ENCODE measurements around the gene AHSA1. TPM values are rescaled to one million over a fixed set of nuclear protein-coding genes. Genes with fewer than 3 reads are reported as not detected.

Gene AHSA1
- total RNA-seq, 1 experiment from 2014 or later, result 674 TPM

DNA sequence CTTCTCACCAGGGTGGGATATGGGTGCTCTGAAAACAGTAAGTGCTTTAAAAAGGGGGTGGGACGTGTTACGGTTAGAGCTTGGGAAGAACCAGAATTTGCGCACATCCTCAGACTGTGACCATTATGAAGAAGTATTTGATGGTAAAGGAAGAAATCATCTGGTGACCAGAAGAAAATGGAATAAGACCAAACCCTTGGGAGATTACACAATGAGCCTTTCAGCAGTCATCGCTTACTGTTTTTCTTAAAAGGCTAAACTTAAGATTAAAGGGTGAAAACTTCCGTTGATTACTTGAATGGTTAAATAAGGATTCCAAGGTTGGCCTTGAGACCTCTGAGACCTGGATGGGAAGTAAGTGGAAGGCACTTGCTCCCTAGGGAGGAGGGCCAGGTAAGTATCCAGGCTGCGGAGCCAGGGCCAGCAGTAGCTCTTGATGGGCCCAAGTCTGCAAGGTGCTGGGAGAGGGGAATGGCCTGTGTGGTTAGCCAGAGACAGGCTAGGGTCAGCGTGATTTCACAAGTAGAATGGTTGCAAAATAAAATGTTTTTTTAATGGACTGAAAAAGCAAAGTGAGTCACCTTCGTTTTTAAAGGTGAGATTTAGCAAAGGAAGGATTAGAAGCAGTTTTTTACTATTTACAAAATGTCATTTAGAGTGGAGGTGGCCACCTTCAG, 53.7 kb downstream of the AHSA1 start:
- POLR2A ChIA-PET (ENCODE audit: unreplicated experiment), result no interaction called here
- intact Hi-C loops (cut with micrococcal nuclease; ENCODE audit: unreplicated experiment), result no loop called here
- H3K9me3 ChIP-seq (ENCODE audit: insufficient read depth, low read depth), result no peaks in the 10 kb centered on the region
- no peak overlapping the region for H3K27ac ChIP-seq
- CTCF ChIA-PET, result no interaction called here
- H2AFZ ChIP-seq, result no peak overlapping the region
- BruUV-seq (replicated peaks), result no TSS peak
- H3F3A ChIP-seq (ENCODE audit: insufficient read depth, low read depth), result peaks cover 42% of the 10 kb centered on the region
- H3K4me3 ChIP-seq, result no peak overlapping the region
- H4K20me1 ChIP-seq (ENCODE audit: insufficient read depth), result no peaks in the 10 kb centered on the region
- TF ChIP-seq CTCF (conservative IDR thresholded peaks at IDR 0.05), result no peak
- TF ChIP-seq EZH2 (IDR thresholded peaks at IDR 0.05; ENCODE audit: low read depth), result no peak
- H3K79me2 ChIP-seq (ENCODE audit: low read depth), result no peaks in the 10 kb centered on the region
- peaks cover 22% of the 10 kb centered on the region for H3K4me1 ChIP-seq (replicated peaks; ENCODE audit: insufficient read depth)
- no peak overlapping the region for H3K4me2 ChIP-seq
- H3K27me3 ChIP-seq (ENCODE audit: insufficient read depth, low read depth), result no peaks in the 10 kb centered on the region
- H3K9me2 ChIP-seq (ENCODE audit: insufficient read depth), result no peaks in the 10 kb centered on the region
- no peak for DNase-seq
- peaks cover 25% of the 10 kb centered on the region for H3K36me3 ChIP-seq (ENCODE audit: low read depth)

DNA sequence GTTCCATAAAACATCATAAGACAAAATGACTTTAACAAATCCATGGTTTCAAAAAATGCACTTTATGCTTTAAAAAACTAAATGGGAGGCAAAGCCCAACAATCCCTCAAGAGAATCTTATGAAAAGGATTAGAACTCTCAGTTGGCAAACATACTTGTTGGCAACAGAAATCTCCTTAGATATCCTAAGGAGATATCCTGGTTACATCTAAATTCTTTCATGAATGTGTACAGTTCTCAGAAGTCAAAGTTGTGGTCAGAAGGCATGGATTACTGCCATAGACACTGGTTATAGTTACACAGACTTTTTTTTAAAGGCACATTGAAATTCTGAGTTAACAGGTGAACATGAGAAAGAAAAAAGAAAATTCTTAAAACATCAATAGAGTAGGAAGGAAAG, 58.2 kb downstream of the AHSA1 start:
- intact Hi-C loops (cut with micrococcal nuclease; ENCODE audit: unreplicated experiment), result no loop called here
- Histone ChIP-seq H3K79me2 (ENCODE audit: low read depth) (no peaks in the 10 kb centered on the region), H3K4me3 (no peak overlapping the region), H3K4me1 (replicated peaks; ENCODE audit: insufficient read depth) (no peaks in the 10 kb centered on the region), H3K36me3 (ENCODE audit: low read depth) (peaks cover 36% of the 10 kb centered on the region), H3F3A (ENCODE audit: insufficient read depth, low read depth) (peaks cover 9% of the 10 kb centered on the region; the same call in 1 of the 2 replicates), H2AFZ (no peak overlapping the region), H3K27ac (no peak overlapping the region), H4K20me1 (ENCODE audit: insufficient read depth) (no peaks in the 10 kb centered on the region), H3K9me3 (ENCODE audit: insufficient read depth, low read depth) (no peaks in the 10 kb centered on the region), H3K4me2 (no peak overlapping the region), H3K27me3 (ENCODE audit: insufficient read depth, low read depth) (no peaks in the 10 kb centered on the region), H3K9me2 (ENCODE audit: insufficient read depth) (no peaks in the 10 kb centered on the region)
- ChIA-PET CTCF (no interaction called here), POLR2A (ENCODE audit: unreplicated experiment) (no interaction called here)
- no TSS peak for BruUV-seq (replicated peaks)
- DNase-seq, result no peak
- TF ChIP-seq EZH2 (IDR thresholded peaks at IDR 0.05; ENCODE audit: low read depth) (no peak), CTCF (conservative IDR thresholded peaks at IDR 0.05) (no peak)

Other genes starting within 250 kb of the AHSA1 start
- gene NGB, start 186.9 kb upstream of the AHSA1 start, total RNA-seq (2021), result not detected in 2 replicates
- gene POMT2, start 137.2 kb upstream of the AHSA1 start, total RNA-seq (2021), result 96.5 and 109 TPM in 2 replicates
- gene GSTZ1, start 137.1 kb upstream of the AHSA1 start, total RNA-seq (2021), result 135 and 195 TPM in 2 replicates
- gene TMED8, start 81.0 kb upstream of the AHSA1 start, total RNA-seq (2021), result 32.1 and 42.6 TPM in 2 replicates
- 4.8 and 7.8 TPM in 2 replicates for gene SAMD15, start 80.7 kb upstream of the AHSA1 start, total RNA-seq (2021)
- gene NOXRED1, start 34.6 kb upstream of the AHSA1 start, total RNA-seq (2021), result 2.0 and 2.1 TPM in 2 replicates
- 46.1 and 54.5 TPM in 2 replicates for gene VIPAS39, start 492 bp upstream of the AHSA1 start, total RNA-seq (2021)
- 0.20 TPM in 1 of 2 replicates, not detected in the other for gene ISM2, start 40.7 kb downstream of the AHSA1 start, total RNA-seq (2021)
- gene SPTLC2, start 158.5 kb downstream of the AHSA1 start, total RNA-seq (2021), result 68.4 and 81.7 TPM in 2 replicates
- 22.7 and 25.0 TPM in 2 replicates for gene ALKBH1, start 249.9 kb downstream of the AHSA1 start, total RNA-seq (2021)